Measurements from ENCODE around the gene SACS.

DNA sequence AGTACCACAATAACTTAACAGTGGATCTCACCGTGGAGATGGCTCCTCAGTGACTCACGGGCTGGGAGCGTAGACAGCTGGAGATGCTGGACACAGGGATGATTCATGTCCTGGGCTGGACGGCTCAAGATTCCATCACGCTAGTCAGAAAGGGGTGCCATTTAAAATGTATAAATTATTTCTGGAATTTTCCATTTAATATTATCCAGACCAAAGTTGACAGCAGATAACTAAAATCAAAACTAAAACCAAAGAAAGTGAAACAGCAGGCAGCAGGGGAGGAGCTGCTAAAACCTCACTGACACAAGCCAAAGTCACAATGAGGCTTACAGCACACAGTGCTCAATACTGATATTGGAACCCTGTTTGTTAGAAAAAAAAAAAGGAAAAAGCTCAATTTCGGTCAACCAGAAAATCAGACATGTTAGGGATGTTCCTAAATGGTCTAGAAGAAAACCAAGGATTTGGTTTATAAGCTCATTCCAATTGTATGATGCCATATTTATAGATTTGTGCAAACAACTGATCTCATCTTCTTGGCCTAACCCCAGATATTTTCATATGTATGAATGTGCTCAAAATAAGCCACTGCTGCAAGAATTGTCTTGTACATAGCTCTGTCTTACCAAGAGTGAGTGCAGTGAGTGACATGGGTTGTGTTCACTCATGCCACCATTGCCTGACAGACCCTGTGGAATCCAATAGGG lies 111.8 kb downstream of the SACS start:
- TF ChIP-seq, protein P1, sequence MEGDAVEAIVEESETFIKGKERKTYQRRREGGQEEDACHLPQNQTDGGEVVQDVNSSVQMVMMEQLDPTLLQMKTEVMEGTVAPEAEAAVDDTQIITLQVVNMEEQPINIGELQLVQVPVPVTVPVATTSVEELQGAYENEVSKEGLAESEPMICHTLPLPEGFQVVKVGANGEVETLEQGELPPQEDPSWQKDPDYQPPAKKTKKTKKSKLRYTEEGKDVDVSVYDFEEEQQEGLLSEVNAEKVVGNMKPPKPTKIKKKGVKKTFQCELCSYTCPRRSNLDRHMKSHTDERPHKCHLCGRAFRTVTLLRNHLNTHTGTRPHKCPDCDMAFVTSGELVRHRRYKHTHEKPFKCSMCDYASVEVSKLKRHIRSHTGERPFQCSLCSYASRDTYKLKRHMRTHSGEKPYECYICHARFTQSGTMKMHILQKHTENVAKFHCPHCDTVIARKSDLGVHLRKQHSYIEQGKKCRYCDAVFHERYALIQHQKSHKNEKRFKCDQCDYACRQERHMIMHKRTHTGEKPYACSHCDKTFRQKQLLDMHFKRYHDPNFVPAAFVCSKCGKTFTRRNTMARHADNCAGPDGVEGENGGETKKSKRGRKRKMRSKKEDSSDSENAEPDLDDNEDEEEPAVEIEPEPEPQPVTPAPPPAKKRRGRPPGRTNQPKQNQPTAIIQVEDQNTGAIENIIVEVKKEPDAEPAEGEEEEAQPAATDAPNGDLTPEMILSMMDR (IDR thresholded peaks at IDR 0.05; ENCODE audit: low read depth, low read length, poor library complexity, severe bottlenecking): no peak
- TF ChIP-seq EZH2phosphoT487 (IDR thresholded peaks at IDR 0.05; ENCODE audit: borderline replicate concordance, low read length): no peak
